Left lung (tissue), 10 donors: Measurements from ENCODE around the gene GAS6. TPM values are rescaled to one million over a fixed set of nuclear protein-coding genes. Genes with fewer than 3 reads are reported as not detected.

Experiments
- ATAC-seq: fragments of 200-7000 bp; cut with Tn5 transposase; one replicate; pipeline ENCODE4 v1.9.1; 2020; ENCODE audit warnings: moderate library complexity
- DNase-seq, 4 donors: peaks; one replicate each; pipeline ENCODE4 v3.0.0-alpha.2; 2013 to 2020
- H3K27ac ChIP-seq, 2 donors: fragments of 200-600 bp; sonication (generic) in 1 of 2; one replicate each; pipeline versions ENCODE4 v1.5.0 to v1.8.0; 2020 to 2021
- H3K27me3 ChIP-seq, 2 donors: fragments of 200-600 bp; sonication (generic) in 1 of 2; one replicate each; pipeline versions ENCODE4 v1.5.0 to v1.8.0; 2020 to 2021
- H3K36me3 ChIP-seq, 2 donors: fragments of 200-600 bp; sonication (generic) in 1 of 2; one replicate each; pipeline versions ENCODE4 v1.5.0 to v1.8.0; 2020 to 2021
- H3K4me1 ChIP-seq, 2 donors: fragments of 200-600 bp; one replicate each; pipeline ENCODE4 v1.8.0; 2021
- H3K4me3 ChIP-seq, 2 donors: fragments of 200-600 bp; sonication (generic) in 1 of 2; one replicate each; pipeline versions ENCODE4 v1.5.0 to v1.8.0; 2020 to 2021; ENCODE audit warnings: mild to moderate bottlenecking in 1 of 2
- H3K9me3 ChIP-seq, 2 donors: fragments of 200-600 bp; sonication (generic) in 1 of 2; one replicate each; pipeline versions ENCODE4 v1.5.0 to v1.8.0; 2020 to 2021
- CTCF ChIP-seq, 2 donors: fragments of 200-600 bp; sonication (generic) in 1 of 2; IDR thresholded peaks; one replicate each; pipeline versions ENCODE4 v1.5.0 to v1.8.0; 2021; ENCODE audit warnings: antibody characterized with exemption in 2 of 2
- intact Hi-C, 2 donors: fragments of 100-400 bp; cut with DNase I; formaldehyde crosslinking; loops; one replicate each; pipeline versions ENCODE4 v1.11.2 to v1.14.2; 2022
- polyA plus RNA-seq, 6 donors: library from polyadenylated mRNA; unstranded; fragments of 120-200 nt; gene quantifications; one replicate each; pipeline ENCODE4 v1.2.1, GENCODE V29; 2013; ENCODE audit not compliant: insufficient read length in 6 of 6
- total RNA-seq, 2 donors: library from RNA; stranded (reverse); fragmentation: NEBNext Ultra II Directional; extraction: Animal tissue kit (Norgen Biotek cat#: 25700); gene quantifications; one replicate each; pipeline ENCODE4 v1.2.1, GENCODE V29; 2021
- donor health status: DM: no; HTN: yes; CAD: no.
- donor health status: DM: no; HTN: no; CAD: no.

GAS6 gene
- total and polyA plus RNA-seq, 8 donors, result 24.8 to 169 (median 33.5) TPM

GRCh38 chr13:113801289-113801961 is 62.5 kb downstream of the GAS6 start:
- no peaks in the 10 kb centered on the region for H3K27me3 ChIP-seq
- H3K9me3 ChIP-seq, result peaks cover 0 to under 1% of the 10 kb centered on the region in 2 donors
- peaks cover 0 to 9% of the 10 kb centered on the region in 2 donors for H3K36me3 ChIP-seq
- intact Hi-C loops, result loop anchor here in 1 of 2 donors (10.0 kb wide), 1 partner anchor 133 kb away; no protein-coding TSS in a partner anchor
- H3K4me1 ChIP-seq, result peaks cover 0 to 7% of the 10 kb centered on the region in 2 donors
- TF ChIP-seq CTCF (IDR thresholded peaks at IDR 0.05), result no peak
- DNase-seq (peak in 2 of 4 donors; percentile 25 to 78), ATAC-seq (no peak)
- H3K27ac ChIP-seq, result no peak overlapping the region
- no peak overlapping the region for H3K4me3 ChIP-seq

- peak in 2 of 4 donors; percentile 29 to 74 for DNase-seq
- Histone ChIP-seq H3K4me1 (peaks cover 0 to 7% of the 10 kb centered on the region in 2 donors), H3K27me3 (no peaks in the 10 kb centered on the region), H3K4me3 (no peak overlapping the region), H3K9me3 (no peaks in the 10 kb centered on the region), H3K36me3 (peaks cover 0 to 9% of the 10 kb centered on the region in 2 donors), H3K27ac (no peak overlapping the region)
- intact Hi-C loops, result loop anchor here in 1 of 2 donors (10.0 kb wide), 1 partner anchor 134 kb away; no protein-coding TSS in a partner anchor
- no peak for ATAC-seq
- no peak for TF ChIP-seq CTCF (IDR thresholded peaks at IDR 0.05)
These were observed 63.3 kb downstream of the GAS6 start for GRCh38 chr13:113800576-113800926.

GRCh38 chr13:113798200-113798811 is 65.6 kb downstream of the GAS6 start:
- Histone ChIP-seq H3K9me3 (no peaks in the 10 kb centered on the region), H3K27ac (no peak overlapping the region), H3K36me3 (peaks cover 0 to 9% of the 10 kb centered on the region in 2 donors), H3K27me3 (no peaks in the 10 kb centered on the region), H3K4me1 (peaks cover 0 to 7% of the 10 kb centered on the region in 2 donors), H3K4me3 (no peak overlapping the region)
- no peak for ATAC-seq
- DNase-seq, result no peak
- TF ChIP-seq CTCF (IDR thresholded peaks at IDR 0.05), result no peak
- intact Hi-C loops, result no loop called here

GRCh38 chr13:113796964-113797676 is 66.8 kb downstream of the GAS6 start:
- H3K36me3 ChIP-seq, result peaks cover 0 to 9% of the 10 kb centered on the region in 2 donors
- TF ChIP-seq CTCF (IDR thresholded peaks at IDR 0.05), result no peak
- no peaks in the 10 kb centered on the region for H3K27me3 ChIP-seq
- intact Hi-C loops, result no loop called here
- no peak overlapping the region for H3K4me3 ChIP-seq
- ATAC-seq (no peak), DNase-seq (peak in 1 of 4 donors; percentile 71)
- no peak overlapping the region for H3K27ac ChIP-seq
- H3K9me3 ChIP-seq, result no peaks in the 10 kb centered on the region
- peaks cover 0 to 6% of the 10 kb centered on the region in 2 donors for H3K4me1 ChIP-seq
